ENCODE measurements around the gene AIPL1. TPM values are rescaled to one million over a fixed set of nuclear protein-coding genes. Genes with fewer than 3 reads are reported as not detected.

Gene AIPL1
- total RNA-seq, 2 donors from 2014 or later = not detected

DNA sequence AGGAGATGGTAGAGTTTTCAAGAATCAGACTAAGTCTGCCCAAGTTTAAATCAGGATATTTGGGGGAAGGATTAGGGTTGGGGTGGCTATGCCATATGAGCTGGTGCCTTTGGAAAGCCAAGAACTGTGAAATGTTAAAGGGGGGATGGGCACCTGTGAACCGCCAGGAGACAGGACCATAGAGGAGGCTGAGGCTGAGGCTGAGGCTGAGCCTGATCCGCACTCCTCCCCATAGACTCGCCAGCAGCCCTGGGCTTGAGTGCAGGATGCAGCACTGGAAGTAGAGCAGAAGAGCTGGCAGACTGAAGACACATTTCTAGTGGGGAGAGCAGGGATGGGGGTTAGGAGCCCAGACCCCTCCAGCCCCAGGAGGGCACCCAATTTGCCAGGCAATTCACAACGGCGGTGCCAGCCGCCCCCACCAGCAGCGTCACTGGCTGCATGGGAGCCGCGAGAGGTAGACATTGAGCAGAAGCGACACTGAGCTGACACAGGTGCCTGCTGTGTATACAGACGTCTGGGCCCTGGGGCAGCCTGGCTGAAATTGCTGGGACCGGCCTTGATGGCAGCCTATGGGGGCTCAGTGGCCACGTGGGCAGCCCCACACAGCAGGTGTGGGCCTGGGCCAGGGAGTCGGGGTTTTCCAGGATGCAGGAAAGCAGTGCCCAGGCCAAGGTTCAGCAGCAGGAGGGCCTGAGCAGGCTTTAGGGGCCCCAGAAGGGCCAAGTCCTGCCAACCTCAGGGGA, 18.5 kb upstream of the AIPL1 start:
- ATAC-seq (ENCODE audit: insufficient number of reproducible peaks, low FRiP score, low read depth) = no peak
- TF ChIP-seq, protein P1, sequence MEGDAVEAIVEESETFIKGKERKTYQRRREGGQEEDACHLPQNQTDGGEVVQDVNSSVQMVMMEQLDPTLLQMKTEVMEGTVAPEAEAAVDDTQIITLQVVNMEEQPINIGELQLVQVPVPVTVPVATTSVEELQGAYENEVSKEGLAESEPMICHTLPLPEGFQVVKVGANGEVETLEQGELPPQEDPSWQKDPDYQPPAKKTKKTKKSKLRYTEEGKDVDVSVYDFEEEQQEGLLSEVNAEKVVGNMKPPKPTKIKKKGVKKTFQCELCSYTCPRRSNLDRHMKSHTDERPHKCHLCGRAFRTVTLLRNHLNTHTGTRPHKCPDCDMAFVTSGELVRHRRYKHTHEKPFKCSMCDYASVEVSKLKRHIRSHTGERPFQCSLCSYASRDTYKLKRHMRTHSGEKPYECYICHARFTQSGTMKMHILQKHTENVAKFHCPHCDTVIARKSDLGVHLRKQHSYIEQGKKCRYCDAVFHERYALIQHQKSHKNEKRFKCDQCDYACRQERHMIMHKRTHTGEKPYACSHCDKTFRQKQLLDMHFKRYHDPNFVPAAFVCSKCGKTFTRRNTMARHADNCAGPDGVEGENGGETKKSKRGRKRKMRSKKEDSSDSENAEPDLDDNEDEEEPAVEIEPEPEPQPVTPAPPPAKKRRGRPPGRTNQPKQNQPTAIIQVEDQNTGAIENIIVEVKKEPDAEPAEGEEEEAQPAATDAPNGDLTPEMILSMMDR (IDR thresholded peaks at IDR 0.05) = no peak
- H3K27me3 ChIP-seq (replicated peaks; ENCODE audit: insufficient read depth) = peaks cover 4% of the 10 kb centered on the region
- H3K36me3 ChIP-seq = no peaks in the 10 kb centered on the region
- no peaks in the 10 kb centered on the region for H3K9me3 ChIP-seq
- H3K27ac ChIP-seq = no peak overlapping the region
- no peak overlapping the region for H3K4me3 ChIP-seq
- H3K4me1 ChIP-seq (ENCODE audit: control insufficient read depth in 1 of 2, low read depth in 2 of 2) = peaks cover 0 to 6% of the 10 kb centered on the region in 2 donors
- DNase-seq (ENCODE audit: low spot score) = no peak

DNA sequence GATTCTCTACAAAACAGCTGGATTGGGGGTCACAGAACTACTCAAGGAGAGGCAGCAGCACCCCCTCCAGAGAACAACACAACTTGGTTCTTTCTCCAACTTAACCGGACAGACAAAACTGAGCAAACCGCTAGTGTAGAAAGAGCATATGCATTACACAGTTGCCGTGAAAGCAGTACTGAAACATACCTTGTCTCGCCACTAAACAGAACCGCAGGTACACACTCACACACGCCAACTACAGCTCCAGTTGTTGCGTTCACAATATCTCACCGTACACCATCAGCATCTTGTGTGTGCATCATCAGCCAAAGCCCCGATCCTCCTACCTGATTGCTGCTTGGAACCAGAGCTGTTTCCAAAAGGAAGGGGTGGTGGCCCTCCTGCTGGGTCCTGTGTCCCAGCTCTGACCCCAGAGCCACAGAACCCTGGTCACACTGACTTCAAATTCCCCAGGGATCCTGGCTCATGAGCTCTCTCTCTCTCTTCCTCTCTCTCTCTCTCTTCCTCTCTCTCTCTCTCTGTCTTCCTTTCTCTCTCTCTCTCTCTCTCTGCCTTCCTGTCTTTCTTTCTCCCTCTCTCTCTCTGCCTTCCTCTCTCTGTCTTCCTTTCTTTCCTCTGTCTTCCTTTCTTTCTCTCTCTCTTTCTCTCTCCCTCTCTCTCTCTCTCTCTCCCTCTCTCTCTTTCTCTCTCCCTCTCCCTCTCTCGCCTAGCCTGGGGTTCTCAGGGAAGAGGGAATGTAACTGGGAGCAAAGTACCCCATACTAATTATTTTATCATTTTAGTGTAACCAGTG, 17.7 kb upstream of the AIPL1 start:
- TF ChIP-seq, protein P1 (IDR thresholded peaks at IDR 0.05) = no peak

DNA sequence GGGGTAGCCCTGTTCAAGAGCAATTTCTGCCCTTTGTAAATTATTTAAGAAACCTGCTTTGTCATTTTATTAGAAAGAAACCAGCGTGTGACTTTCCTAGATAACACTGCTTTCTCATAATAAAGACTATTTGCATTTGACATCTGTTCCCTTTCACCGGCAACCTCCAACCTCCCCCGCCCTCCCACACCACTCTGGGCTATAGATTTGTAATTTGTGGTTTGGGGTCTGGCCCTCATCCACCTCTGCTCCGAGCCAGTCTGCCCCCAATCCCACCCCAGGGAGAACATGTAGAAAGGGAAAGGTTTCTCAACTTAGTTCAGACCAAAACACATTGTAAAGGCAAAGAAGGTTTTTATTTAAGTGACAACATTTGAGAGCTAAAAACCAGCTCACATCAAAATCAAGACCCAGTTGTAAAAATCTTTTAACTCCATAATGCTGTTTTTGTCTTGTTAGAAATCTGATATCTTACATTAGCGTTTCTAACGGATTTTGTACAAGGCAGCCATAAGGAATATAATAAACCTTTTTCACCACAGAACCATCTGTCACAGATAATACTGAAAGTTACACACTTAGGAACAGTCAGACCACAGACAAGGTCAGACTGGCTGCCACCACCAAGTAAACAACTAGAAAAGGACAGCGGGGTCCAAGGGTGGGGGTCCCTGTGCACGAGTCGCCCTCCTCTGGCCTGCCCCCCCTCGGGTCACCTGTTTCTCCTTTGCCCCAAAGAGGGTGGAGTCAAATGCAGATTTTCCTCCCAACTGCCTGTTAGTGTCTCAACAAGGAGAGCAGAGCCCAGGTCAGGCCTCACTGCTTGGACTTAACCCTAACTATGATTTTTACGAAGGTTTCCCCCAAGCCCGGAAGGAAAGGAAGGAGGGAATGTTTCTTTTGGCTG, 16.3 kb upstream of the AIPL1 start:
- DNase-seq (ENCODE audit: low spot score) = no peak
- ATAC-seq (ENCODE audit: insufficient number of reproducible peaks, low FRiP score, low read depth) = no peak
- H3K27me3 ChIP-seq (replicated peaks; ENCODE audit: insufficient read depth) = peaks cover 4% of the 10 kb centered on the region
- H3K36me3 ChIP-seq = no peaks in the 10 kb centered on the region
- no peaks in the 10 kb centered on the region for H3K9me3 ChIP-seq
- H3K27ac ChIP-seq = no peak overlapping the region
- H3K4me3 ChIP-seq = no peak overlapping the region
- H3K4me1 ChIP-seq (ENCODE audit: control insufficient read depth in 1 of 2, low read depth in 2 of 2) = peaks cover 0 to 6% of the 10 kb centered on the region in 2 donors
- TF ChIP-seq, protein P1 (IDR thresholded peaks at IDR 0.05) = no peak

More for the DNA sequence above, 17.7 kb upstream of the AIPL1 start:
- no peak overlapping the region for H3K27ac ChIP-seq
- peaks cover 0 to 6% of the 10 kb centered on the region in 2 donors for H3K4me1 ChIP-seq (ENCODE audit: control insufficient read depth in 1 of 2, low read depth in 2 of 2)
- H3K9me3 ChIP-seq = no peaks in the 10 kb centered on the region
- H3K4me3 ChIP-seq = no peak overlapping the region
- no peaks in the 10 kb centered on the region for H3K36me3 ChIP-seq
- DNase-seq (ENCODE audit: low spot score) (no peak), ATAC-seq (ENCODE audit: insufficient number of reproducible peaks, low FRiP score, low read depth) (no peak)
- peaks cover 4% of the 10 kb centered on the region for H3K27me3 ChIP-seq (replicated peaks; ENCODE audit: insufficient read depth)

DNA sequence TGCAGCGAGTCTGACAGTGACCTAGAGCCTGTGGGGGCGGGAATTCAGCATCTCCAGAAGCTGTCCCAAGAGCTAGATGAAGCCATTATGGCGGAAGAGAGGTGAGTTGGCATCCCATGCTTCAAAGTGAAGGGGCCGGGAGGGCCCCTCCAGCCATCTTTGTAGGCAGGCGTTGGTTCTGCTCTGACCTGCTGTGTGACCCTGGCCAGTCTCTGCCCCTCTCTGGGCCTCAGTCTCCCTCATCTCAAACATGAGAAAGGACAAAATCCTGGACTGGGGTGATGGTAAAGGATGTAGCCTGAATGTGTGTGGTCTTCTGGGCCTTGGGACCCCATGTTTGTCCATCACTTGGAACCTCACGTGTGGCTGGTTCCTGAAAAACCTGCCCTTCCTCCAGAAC, 14.4 kb upstream of the AIPL1 start:
- no peak for ATAC-seq (ENCODE audit: insufficient number of reproducible peaks, low FRiP score, low read depth)
- H3K9me3 ChIP-seq = no peaks in the 10 kb centered on the region

More for the DNA sequence above, 14.4 kb upstream of the AIPL1 start:
- H3K36me3 ChIP-seq = no peaks in the 10 kb centered on the region
- no peaks in the 10 kb centered on the region for H3K27me3 ChIP-seq (replicated peaks; ENCODE audit: insufficient read depth)
- peaks cover 0 to 7% of the 10 kb centered on the region in 2 donors for H3K4me1 ChIP-seq (ENCODE audit: control insufficient read depth in 1 of 2, low read depth in 2 of 2)
- no peak overlapping the region for H3K4me3 ChIP-seq
- DNase-seq (ENCODE audit: low spot score) = no peak
- TF ChIP-seq, protein P1 (IDR thresholded peaks at IDR 0.05) = no peak
- no peak overlapping the region for H3K27ac ChIP-seq

Measured in thoracic aorta (tissue), 2 donors.